HG02588 (cell line): ENCODE data around the gene YLPM1.
A peak's percentile ranks its signal among the peaks of the same experiment; 100 is the strongest.

Source experiments
- ATAC-seq: cut with Tn5 transposase; IDR thresholded peaks from one replicate; pipeline ENCODE4 v1.9.1; 2021; ENCODE audit warnings: mild to moderate bottlenecking, moderate library complexity; ENCODE audit not compliant: unreplicated experiment

Gene YLPM1

DNA sequence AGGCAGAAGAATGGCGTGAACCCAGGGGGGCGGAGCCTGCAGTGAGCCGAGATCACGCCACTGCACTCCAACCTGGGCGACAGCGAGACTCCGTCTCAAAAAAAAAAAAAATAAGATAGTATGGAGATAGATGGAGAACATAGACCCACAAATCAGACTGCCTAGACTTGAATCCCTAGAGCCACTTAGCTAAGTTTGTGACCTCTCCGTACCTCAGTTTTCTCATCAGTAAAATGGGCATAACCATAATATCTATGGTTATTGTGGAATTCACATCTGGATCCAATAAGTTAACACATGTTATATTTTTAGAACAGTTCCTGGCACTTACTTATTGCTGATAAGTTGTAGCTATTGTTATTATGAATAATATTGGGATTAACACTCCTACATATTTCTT lies 105.6 kb downstream of the YLPM1 start:
- no peak for ATAC-seq

- no peak for ATAC-seq
These were observed 108.7 kb downstream of the YLPM1 start for GRCh38 chr14:74871819-74872218.

GRCh38 chr14:74875204-74875603 lies 112.1 kb downstream of the YLPM1 start:
- no peak for ATAC-seq

GRCh38 chr14:74875941-74876913 lies 113.1 kb downstream of the YLPM1 start, which contains the start of gene PROX2:
TSS of gene PROX2 (minus strand) at chr14:74876145. CDS start at chr14:74863834, 12,311 bp downstream.
- no peak for ATAC-seq

- no peak for ATAC-seq
These were observed 116.5 kb downstream of the YLPM1 start for GRCh38 chr14:74879427-74880182.

DNA sequence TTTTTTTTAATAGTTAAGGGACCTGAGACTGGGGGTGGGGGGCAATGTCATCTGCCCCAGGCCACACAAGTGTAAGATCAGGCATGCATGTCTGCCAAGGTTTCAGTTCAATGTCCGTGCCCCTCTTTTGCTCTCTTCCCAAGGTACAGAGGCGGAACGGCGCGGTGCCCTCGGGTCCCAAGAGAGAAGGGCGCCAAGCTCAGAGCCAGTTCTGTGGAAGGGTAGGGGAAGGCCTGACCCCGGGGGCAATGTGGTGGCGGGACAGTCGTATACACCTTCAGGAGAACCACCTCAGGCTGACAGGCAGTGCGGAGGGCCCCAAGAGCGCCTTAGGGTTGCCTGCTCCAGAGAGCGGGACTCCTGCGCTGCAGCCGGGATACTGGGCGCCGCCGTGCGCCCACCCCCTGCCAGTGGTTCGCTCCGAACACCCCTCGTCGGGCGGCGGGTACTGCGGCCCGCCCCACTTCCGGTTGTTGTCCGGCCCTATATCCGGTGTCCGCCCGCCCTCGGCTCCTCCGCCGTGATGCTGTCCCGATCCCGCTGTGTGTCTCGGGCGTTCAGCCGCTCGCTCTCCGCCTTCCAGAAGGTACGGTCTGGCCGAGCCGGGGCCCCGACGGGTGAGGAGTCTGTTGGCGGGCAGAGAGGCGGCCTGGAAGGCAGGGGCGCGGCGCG lies 118.5 kb downstream of the YLPM1 start, which contains the start of gene DLST:
Gene DLST (plus strand): TSS at position 486 of the 672 bp plus-strand sequence. CDS start 38 bp downstream, at position 524.
- ATAC-seq: peak; percentile 94

GRCh38 chr14:74882103-74882920 lies 119.2 kb downstream of the YLPM1 start:
- peak; percentile 34 for ATAC-seq
